GM12891 (cell line): ENCODE measurements around the gene ACSL3.
"Not testable (repeated sequence)": the region's sequence is repeated elsewhere in the genome, so short reads cannot be mapped to it uniquely, and the experiment has no call there.

Source experiments
- DNase-seq: peaks from one replicate; pipeline ENCODE4 v3.0.0; 2011; ENCODE audit warnings: low spot score; ENCODE audit not compliant: insufficient read length
- FAIRE-seq: peaks from 2 replicates; lab custom pipeline; 2011; peaks lifted over from hg19 to GRCh38; lab: Jason Lieb, UNC
- PAX5 ChIP-seq: IDR thresholded peaks from 2 replicates; pipeline ENCODE4 v1.6.1; 2011; ENCODE audit warnings: low read length, moderate library complexity, mild to moderate bottlenecking; ENCODE audit not compliant: insufficient read depth, severe bottlenecking
- POLR2A ChIP-seq: IDR thresholded peaks from 2 replicates; pipeline ENCODE4 v1.6.1; 2011; ENCODE audit warnings: low read depth, low read length, control low read depth
- POLR2AphosphoS5 ChIP-seq: IDR thresholded peaks from 2 replicates; pipeline ENCODE4 v1.6.1; 2011; ENCODE audit warnings: low read depth, low read length, control low read depth
- POU2F2 ChIP-seq: IDR thresholded peaks from 2 replicates; pipeline ENCODE4 v1.6.1; 2011; ENCODE audit warnings: low read depth, mild to moderate bottlenecking, control low read depth, low read length, moderate library complexity
- SPI1 ChIP-seq: IDR thresholded peaks from 2 replicates; pipeline ENCODE4 v1.6.1; 2011; ENCODE audit warnings: low read depth, low read length, control low read depth
- TAF1 ChIP-seq: IDR thresholded peaks from 2 replicates; pipeline ENCODE4 v1.6.1; 2011; ENCODE audit warnings: low read depth, low read length, control low read depth

The ACSL3 gene

DNA sequence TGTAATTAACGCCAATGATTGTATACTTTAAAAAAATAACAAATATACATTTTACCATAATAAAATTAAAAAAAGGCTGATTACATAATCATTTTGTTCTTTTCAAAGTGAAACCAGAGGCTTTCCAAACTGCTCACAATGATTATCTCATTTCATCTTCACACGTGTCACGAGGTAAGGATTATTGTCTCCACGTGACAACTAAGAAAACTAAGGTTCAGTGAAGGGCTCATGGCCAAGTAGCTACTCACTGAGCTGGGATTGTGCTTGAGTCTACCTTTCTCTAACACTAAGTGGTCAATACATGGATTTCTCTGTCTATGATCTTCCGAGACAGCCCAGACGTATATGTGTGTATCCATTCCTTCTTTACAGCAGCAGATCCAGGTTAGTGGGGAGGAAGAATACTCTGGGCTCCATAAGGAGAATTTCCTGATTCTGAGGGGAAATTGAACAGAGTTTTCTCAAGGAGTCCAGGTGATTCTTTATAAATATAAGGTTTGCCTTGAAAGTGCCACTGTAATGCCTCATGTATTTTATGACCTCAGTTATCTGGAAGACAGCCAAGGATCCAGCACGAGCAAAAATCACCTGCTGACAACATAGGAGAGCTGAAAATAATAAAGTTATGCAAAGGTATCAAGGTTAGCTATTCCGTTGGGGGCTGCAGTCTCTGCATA is 25.6 kb upstream of the ACSL3 start:
- no peak for DNase-seq
- TF ChIP-seq SPI1, result no peak
- TF ChIP-seq POLR2AphosphoS5, result no peak
- TF ChIP-seq POU2F2, result no peak
- no peak for TF ChIP-seq TAF1
- TF ChIP-seq POLR2A, result no peak
- no peak for TF ChIP-seq PAX5
- no peak for FAIRE-seq

- no peak for TF ChIP-seq POU2F2
- TF ChIP-seq POLR2AphosphoS5, result no peak
- TF ChIP-seq POLR2A, result no peak
- no peak for TF ChIP-seq SPI1
- no peak for TF ChIP-seq PAX5
- TF ChIP-seq TAF1, result no peak
- no peak for DNase-seq
- no peak for FAIRE-seq
These were observed 25.0 kb upstream of the ACSL3 start for GRCh38 chr2:222835823-222836151.

DNA sequence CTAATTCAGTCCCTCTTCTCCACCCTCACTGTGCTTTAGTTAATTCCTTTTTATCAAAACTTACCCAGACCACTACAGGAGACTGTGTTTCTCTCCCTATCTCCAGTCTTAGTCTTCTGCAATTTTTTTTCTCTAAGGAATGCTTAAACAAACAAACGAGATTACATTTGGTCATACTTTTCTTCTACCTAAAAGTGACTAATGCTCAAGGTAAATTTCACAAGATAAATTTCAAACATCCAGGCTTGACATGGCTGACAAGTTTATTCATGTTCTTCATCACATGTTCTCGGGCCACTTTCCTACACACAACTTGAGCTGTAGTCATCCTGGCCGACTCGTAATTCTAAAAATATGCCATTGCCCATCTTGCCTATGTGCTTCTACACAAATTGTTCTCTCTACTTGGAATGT is 23.2 kb upstream of the ACSL3 start:
- no peak for FAIRE-seq
- no peak for TF ChIP-seq POU2F2
- no peak for TF ChIP-seq TAF1
- TF ChIP-seq POLR2AphosphoS5, result no peak
- TF ChIP-seq PAX5, result no peak
- TF ChIP-seq POLR2A, result no peak
- TF ChIP-seq SPI1, result no peak
- no peak for DNase-seq

- FAIRE-seq (no peak), DNase-seq (no peak)
- TF ChIP-seq POLR2AphosphoS5 (no peak), POLR2A (no peak), SPI1 (no peak), TAF1 (no peak), PAX5 (no peak), POU2F2 (no peak)
These were observed 20.6 kb upstream of the ACSL3 start for GRCh38 chr2:222840060-222840802.

DNA sequence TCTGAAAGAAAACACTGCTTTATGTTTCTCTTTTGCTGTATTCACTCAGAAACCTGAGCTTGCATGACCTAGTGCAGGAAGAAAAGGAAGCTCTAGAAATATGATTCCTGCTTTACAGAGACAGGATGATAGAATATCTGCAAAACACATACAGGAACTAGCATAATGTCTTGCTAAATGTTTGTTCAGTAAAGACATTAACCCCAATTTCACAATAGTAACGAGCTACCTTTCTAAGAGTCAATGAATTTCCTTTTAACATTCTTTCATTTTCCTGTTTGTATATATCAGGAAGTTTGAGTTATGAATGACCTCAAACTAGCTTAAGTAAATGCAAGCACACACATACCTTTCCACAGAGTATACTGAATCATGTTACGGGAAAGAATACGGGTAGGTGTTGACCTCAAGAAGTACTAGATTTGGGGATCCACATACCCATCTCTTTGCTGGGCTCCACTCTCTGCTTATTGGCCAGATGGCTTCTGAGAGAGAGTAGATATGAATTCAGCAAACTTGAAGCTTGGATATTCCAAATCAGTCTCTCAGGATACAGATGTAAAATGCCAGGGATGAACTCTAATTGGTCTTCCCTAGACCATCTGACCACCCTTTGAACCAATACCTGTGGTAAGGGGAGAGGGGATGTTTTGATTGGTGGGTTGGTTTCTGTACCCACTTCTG is 18.2 kb upstream of the ACSL3 start:
- DNase-seq, result no peak
- no peak for FAIRE-seq
- TF ChIP-seq POLR2AphosphoS5 (no peak), POLR2A (no peak), PAX5 (no peak), TAF1 (no peak), SPI1 (no peak), POU2F2 (no peak)

DNA sequence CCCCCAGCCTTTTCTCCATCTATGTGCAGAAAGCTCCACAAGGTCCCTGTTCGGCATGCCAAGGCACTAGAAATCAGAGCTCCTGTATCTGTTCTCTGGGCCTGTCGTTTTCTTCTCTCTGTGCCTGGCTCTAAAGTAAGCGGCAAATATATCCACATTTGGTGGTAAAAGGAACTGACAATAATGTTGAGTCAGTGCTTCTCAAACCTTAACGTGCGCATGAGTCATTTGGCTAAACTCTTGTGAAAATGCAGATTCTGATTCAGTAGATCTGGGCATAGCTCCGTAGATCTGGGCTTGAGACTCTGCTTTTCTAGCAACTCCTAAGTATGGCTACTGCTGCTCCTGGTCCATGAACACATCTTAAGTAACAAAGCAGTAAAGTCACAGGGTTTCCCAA is 16.5 kb upstream of the ACSL3 start:
- FAIRE-seq (no peak), DNase-seq (no peak)
- TF ChIP-seq PAX5 (no peak), TAF1 (no peak), POU2F2 (no peak), POLR2AphosphoS5 (no peak), SPI1 (no peak), POLR2A (no peak)

GRCh38 chr2:222845314-222845713 is 15.5 kb upstream of the ACSL3 start:
- not testable (repeated sequence) for FAIRE-seq, DNase-seq

DNA sequence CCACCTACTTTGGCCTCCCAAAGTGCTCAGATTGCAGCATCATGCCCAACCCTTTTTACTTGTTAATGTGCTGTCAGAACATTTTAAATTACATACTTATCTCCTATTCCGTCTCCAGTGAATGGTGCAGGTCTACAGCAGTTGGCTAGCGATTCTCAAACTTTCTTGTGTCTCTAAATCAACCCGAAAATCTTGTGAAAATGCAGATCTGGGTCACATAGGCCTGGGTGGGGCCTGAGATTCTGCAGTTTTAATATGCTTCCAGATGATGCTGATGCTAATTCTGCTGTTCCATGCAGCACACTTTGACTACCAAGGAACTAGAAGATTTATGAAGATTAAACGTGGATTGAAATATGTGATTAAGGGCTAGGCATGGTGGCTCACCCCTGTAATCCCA is 14.8 kb upstream of the ACSL3 start:
- DNase-seq (no peak), FAIRE-seq (no peak)
- TF ChIP-seq POLR2A (no peak), TAF1 (no peak), SPI1 (no peak), POU2F2 (no peak), POLR2AphosphoS5 (no peak), PAX5 (no peak)

GRCh38 chr2:222848031-222848430 is 12.8 kb upstream of the ACSL3 start:
- DNase-seq, FAIRE-seq: not testable (repeated sequence)

DNA sequence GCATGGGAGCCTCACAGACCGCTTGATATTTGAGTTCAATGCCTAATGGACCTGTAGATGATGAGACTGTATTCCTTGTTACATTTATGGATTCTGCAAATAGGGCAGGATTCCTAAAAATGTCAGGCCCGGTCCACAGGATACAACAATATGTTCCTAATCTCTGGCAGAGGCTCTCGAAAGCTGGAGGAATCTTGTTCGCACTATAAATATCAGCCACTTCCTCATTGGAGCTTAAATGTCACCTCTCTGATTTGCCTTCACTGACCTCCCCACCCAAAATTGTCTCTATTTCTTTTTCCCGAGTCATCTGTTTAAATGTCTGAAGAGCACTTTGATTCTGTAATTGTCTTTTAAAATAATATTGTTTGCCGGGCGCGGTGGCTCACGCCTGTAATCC is 12.0 kb upstream of the ACSL3 start:
- FAIRE-seq, result no peak
- no peak for TF ChIP-seq SPI1
- no peak for TF ChIP-seq POU2F2
- no peak for TF ChIP-seq POLR2A
- no peak for TF ChIP-seq PAX5
- no peak for TF ChIP-seq POLR2AphosphoS5
- no peak for DNase-seq
